Testis (tissue), 3 donors: ENCODE data around the gene SDE2. TPM values are rescaled to one million over a fixed set of nuclear protein-coding genes. Genes with fewer than 3 reads are reported as not detected.
"Not testable (repeated sequence)": the region's sequence is repeated elsewhere in the genome, so short reads cannot be mapped to it uniquely, and the experiment has no call there.

ENCODE experiments used
- DNase-seq: peaks from one replicate; pipeline ENCODE4 v3.0.0-alpha.2; 2019
- H3K27ac ChIP-seq, 2 donors: fragments of 200-600 bp; sonication (generic); one replicate each; pipeline ENCODE4 v1.5.1; 2019
- H3K27me3 ChIP-seq: fragments of 200-600 bp; sonication (generic); one replicate; pipeline ENCODE4 v1.5.1; 2019
- H3K36me3 ChIP-seq: fragments of 200-600 bp; sonication (generic); one replicate; pipeline ENCODE4 v1.5.1; 2017; ENCODE audit warnings: low read depth; ENCODE audit errors: missing control alignments
- H3K4me1 ChIP-seq: fragments of 200-600 bp; sonication (generic); one replicate; pipeline ENCODE4 v1.5.1; 2019
- H3K4me3 ChIP-seq, 2 donors: fragments of 200-600 bp; sonication (generic); one replicate each; pipeline ENCODE4 v1.5.1; 2017 to 2019
- H3K9me3 ChIP-seq: fragments of 200-600 bp; sonication (generic); one replicate; pipeline ENCODE4 v1.5.1; 2017
- POLR2A ChIP-seq: fragments of 450-650 bp; IDR thresholded peaks from one replicate; pipeline ENCODE4 v1.6.1; 2017; ENCODE audit warnings: antibody characterized with exemption, mild to moderate bottlenecking, moderate library complexity
- WGBS, 2 donors: methylation state at CpG; one replicate each; pipeline ENCODE4 v1.1.5; 2018; 5-methylcytosine and 5-hydroxymethylcytosine counted together
- intact Hi-C: fragments of 100-400 bp; cut with DNase I; formaldehyde crosslinking; loops from one replicate; pipeline ENCODE4 v1.15.1; 2023; ENCODE audit warnings: low total_unique reads
- polyA plus RNA-seq: library from polyadenylated mRNA; stranded (reverse); fragments of 350-450 nt; fragmentation: Illumina TruSeq; extraction: RNeasy Lipid Tissue Mini Kit (QIAGEN cat#74804); gene quantifications from one replicate; pipeline ENCODE4 v1.2.3, GENCODE V29; 2014; ENCODE audit warnings: low read depth, low replicate concordance; ENCODE audit not compliant: insufficient read depth
- total RNA-seq, 2 donors: library from RNA; depleted of rRNA; stranded (reverse); fragments of >200 nt; gene quantifications; one replicate each; pipeline ENCODE4 v1.2.3, GENCODE V29; 2016
- TF ChIP-seq, protein P1 (sequence below), 3 experiments: fragments of 450-650 bp in 2 of 3; fragments of 200-600 bp in 1 of 3; sonication (generic) in 1 of 3; IDR thresholded peaks; one replicate each; pipeline ENCODE4 v1.5.1; 2016 to 2019; ENCODE audit warnings: antibody characterized with exemption in 3 of 3, mild to moderate bottlenecking in 2 of 3, moderate library complexity in 1 of 3

Gene SDE2
- total and polyA plus RNA-seq, 3 donors from 2014 or later = 17.9 to 23.9 (median 22.4) TPM

DNA sequence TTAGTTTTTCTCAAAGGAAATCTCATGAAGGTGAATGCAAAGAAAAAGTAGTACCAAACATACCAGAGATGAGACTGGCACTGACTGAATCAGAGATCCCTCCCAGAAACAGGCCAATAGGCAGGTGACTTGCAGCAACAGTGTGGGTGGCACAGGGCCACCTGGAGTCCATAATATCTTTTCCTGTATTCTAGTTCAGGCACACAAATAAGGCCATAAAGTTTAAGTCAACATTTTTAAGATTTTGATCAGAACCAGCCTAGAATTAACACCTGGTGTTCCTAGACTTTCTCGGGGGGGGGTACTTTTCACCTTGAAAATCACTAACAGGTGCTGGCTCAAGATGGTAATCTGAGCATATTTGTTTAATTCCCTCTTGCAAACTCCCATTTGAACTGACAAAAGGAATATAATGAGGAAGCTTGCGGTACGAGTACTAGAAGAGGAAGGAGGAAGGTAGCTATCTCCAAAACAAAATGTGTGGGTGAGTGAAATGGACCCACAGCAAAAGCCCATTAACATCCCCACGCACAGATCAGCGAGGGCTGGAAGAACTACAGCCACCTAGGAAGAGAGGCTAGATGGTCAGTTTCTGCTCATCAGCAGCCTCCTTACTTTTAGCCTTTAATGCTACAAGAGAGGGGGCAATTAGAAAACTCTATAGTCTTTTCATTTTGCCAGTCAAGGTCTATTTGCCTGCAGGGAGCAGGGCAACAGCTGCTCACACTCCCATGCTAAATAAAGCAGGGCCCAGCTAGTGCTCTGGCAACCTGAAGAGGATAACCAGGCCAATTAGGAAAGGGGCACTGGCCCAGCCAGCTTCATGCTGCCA is 18.9 kb downstream of the SDE2 start:
- WGBS, 2 donors = 86 to 92% methylated on average over 5 of the region's 5 CpGs

DNA sequence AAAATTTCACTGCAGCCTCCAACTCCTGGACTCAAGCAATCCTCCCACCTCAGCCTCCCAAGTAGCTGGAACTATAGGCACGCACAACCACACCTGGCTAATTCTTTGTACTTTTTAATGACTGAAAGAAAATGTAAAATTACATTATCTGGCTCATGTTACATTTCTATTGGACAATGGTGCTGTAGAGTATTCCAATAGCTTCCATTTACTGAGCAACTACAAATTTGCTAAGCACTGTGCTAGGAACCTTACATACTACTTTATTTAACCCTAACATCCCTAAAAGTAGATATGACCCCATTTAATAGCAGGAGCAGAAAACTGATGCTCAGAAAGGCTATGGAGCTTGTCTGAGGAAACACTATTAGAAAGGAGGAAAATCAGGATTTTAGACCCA is 19.7 kb downstream of the SDE2 start:
- TF ChIP-seq POLR2A = no peak
- TF ChIP-seq, protein P1, sequence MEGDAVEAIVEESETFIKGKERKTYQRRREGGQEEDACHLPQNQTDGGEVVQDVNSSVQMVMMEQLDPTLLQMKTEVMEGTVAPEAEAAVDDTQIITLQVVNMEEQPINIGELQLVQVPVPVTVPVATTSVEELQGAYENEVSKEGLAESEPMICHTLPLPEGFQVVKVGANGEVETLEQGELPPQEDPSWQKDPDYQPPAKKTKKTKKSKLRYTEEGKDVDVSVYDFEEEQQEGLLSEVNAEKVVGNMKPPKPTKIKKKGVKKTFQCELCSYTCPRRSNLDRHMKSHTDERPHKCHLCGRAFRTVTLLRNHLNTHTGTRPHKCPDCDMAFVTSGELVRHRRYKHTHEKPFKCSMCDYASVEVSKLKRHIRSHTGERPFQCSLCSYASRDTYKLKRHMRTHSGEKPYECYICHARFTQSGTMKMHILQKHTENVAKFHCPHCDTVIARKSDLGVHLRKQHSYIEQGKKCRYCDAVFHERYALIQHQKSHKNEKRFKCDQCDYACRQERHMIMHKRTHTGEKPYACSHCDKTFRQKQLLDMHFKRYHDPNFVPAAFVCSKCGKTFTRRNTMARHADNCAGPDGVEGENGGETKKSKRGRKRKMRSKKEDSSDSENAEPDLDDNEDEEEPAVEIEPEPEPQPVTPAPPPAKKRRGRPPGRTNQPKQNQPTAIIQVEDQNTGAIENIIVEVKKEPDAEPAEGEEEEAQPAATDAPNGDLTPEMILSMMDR (IDR thresholded peaks at IDR 0.05) = no peak
- no peak overlapping the region for H3K27ac ChIP-seq
- no peak for DNase-seq
- H3K4me1 ChIP-seq = no peaks in the 10 kb centered on the region
- H3K36me3 ChIP-seq = no peaks in the 10 kb centered on the region
- H3K9me3 ChIP-seq = no peaks in the 10 kb centered on the region
- no peaks in the 10 kb centered on the region for H3K27me3 ChIP-seq
- no peak overlapping the region for H3K4me3 ChIP-seq
- WGBS, 2 donors = 93 to 100% methylated on average over 1 of the region's 1 CpG
- intact Hi-C loops = loop anchor here (10.0 kb wide), 1 partner anchor 205 kb away; the partner anchor contains the start of gene SRP9

More for the DNA sequence above, 18.9 kb downstream of the SDE2 start:
- no peak for TF ChIP-seq POLR2A
- TF ChIP-seq, protein P1 (IDR thresholded peaks at IDR 0.05) = no peak
- Histone ChIP-seq H3K4me3 (no peak overlapping the region), H3K36me3 (no peaks in the 10 kb centered on the region), H3K27ac (no peak overlapping the region), H3K4me1 (no peaks in the 10 kb centered on the region), H3K27me3 (no peaks in the 10 kb centered on the region), H3K9me3 (no peaks in the 10 kb centered on the region)
- no peak for DNase-seq
- intact Hi-C loops = no loop called here

DNA sequence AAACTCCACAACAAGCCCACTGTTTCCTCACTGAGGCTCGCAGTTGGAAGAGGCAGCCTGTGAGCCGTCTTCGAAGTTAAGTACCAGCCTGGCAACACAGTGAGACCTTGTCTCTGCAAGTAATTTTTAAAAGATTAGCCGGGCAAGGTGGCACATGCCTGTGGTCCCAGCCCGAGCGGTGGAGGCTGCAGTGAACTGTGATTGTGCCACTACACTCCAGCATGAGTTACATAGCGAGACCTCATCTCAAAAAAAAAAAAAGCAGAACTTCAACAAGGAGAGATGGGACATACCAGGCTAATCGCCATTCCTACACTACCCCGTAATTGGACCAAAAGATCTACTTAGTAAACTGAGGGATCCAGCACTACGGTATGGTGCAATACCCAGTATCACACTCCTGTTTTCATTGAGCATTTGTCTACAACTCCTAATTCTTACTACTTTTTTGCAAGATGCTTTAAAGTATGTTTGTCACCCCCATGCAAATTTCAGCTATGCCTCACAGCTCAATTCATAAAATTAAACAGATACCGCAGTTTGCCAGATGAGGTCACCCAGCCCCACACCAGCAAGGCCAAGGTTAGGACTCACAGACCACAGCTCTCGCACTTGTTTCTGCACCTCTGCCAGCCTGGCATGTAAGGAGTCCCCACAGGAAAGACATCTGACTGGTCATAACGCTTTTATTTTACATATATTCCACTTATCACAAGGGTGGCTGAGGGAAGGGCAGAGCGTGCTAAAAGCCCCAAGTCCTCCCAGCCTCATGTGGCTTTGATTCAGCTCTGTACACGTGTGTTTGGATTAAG is 21.0 kb downstream of the SDE2 start:
- no peak for DNase-seq
- intact Hi-C loops = loop anchor here (10.0 kb wide), 1 partner anchor 203 kb away; the partner anchor contains the start of gene SRP9

DNA sequence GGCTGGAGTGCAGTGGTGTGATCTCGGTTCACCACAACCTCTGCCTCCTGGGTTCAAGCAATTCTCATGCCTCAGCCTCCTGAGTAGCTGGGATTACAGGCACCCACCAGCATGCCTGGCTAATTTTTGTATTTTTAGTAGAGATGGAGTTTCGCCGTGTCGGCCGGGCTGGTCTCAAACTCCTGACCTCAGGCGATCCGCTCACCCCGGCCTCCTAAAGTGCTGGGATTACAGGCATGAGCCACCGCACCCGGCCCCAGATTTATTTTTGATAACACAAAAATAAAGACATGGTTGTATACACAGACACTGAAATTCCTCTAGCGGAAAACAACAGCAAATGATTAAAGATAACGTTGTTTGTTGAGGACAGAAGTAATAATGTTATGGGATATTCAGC is 24.0 kb downstream of the SDE2 start:
- H3K36me3 ChIP-seq, H3K27me3 ChIP-seq, H3K27ac ChIP-seq, DNase-seq, H3K9me3 ChIP-seq, H3K4me1 ChIP-seq, H3K4me3 ChIP-seq: not testable (repeated sequence)
- intact Hi-C loops = loop anchor here (10.0 kb wide), 1 partner anchor 200 kb away; the partner anchor contains the start of gene SRP9
- 74 to 78% methylated on average over 12 of the region's 12 CpGs for WGBS, 2 donors

More for the DNA sequence above, 21.0 kb downstream of the SDE2 start:
- Histone ChIP-seq H3K4me1 (no peaks in the 10 kb centered on the region), H3K9me3 (no peaks in the 10 kb centered on the region), H3K36me3 (no peaks in the 10 kb centered on the region), H3K27ac (no peak overlapping the region), H3K4me3 (no peak overlapping the region), H3K27me3 (no peaks in the 10 kb centered on the region)
- TF ChIP-seq, protein P1 (IDR thresholded peaks at IDR 0.05) = no peak
- TF ChIP-seq POLR2A = no peak
- 49 to 67% methylated on average over 15 of the region's 15 CpGs for WGBS, 2 donors

DNA sequence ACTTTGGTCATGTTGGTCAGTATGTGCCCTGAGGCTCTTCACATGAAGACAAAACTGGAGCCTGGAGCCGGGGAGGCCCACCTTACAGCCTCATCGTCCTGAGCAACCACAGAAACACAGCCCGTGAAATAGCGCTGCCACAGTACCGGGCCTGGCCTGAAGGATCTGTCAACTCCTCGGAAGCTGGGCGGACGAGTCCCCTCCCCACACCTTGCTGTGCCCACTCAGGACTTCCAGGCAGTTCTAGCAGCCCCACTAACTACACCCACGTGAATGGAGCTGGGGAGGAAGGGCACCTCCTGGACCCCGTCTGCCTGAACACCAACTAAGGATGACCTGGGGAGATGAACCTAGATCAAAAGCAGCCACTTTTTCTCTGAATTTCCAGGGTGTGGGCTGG is 24.7 kb downstream of the SDE2 start:
- no peak for DNase-seq
- no peaks in the 10 kb centered on the region for H3K27me3 ChIP-seq
- H3K9me3 ChIP-seq = no peaks in the 10 kb centered on the region
- 72 to 91% methylated on average over 6 to 10 of the region's 10 CpGs for WGBS, 2 donors
- no peaks in the 10 kb centered on the region for H3K4me1 ChIP-seq
- intact Hi-C loops = loop anchor here (5.0 to 10.0 kb wide), 2 partner anchors 200 to 497 kb away; partner anchors contain the start of gene SRP9
- no peaks in the 10 kb centered on the region for H3K36me3 ChIP-seq
- no peak for TF ChIP-seq POLR2A
- TF ChIP-seq, protein P1 (IDR thresholded peaks at IDR 0.05) = no peak
- H3K4me3 ChIP-seq = no peak overlapping the region
- H3K27ac ChIP-seq = no peak overlapping the region
